Omental fat pad (tissue), 4 donors: Measurements from ENCODE around the gene USP2. TPM values are rescaled to one million over a fixed set of nuclear protein-coding genes. Genes with fewer than 3 reads are reported as not detected.
A peak's percentile ranks its signal among the peaks of the same experiment; 100 is the strongest.

Source experiments
- ATAC-seq: fragments of 150-250 bp; one replicate; pipeline ENCODE4 v1.9.1; 2016; ENCODE audit warnings: mild to moderate bottlenecking, moderate library complexity; ENCODE audit not compliant: low FRiP score
- DNase-seq: peaks from one replicate; pipeline ENCODE4 v3.0.0-alpha.2; 2019; ENCODE audit warnings: low spot score
- CTCF ChIP-seq, 3 donors: fragments of 450-650 bp; IDR thresholded peaks; one replicate each; pipeline ENCODE4 v1.5.1; 2016 to 2017; ENCODE audit warnings: antibody characterized with exemption in 3 of 3, mild to moderate bottlenecking in 3 of 3, moderate library complexity in 2 of 3
- total RNA-seq, 4 donors: library from RNA; depleted of rRNA; stranded (reverse); fragments of >200 nt; gene quantifications; one replicate each; pipeline ENCODE4 v1.1.0, GENCODE V29; 2016

The USP2 gene
- total RNA-seq, 4 donors from 2014 or later = 0.63 to 18.7 (median 9.2) TPM

GRCh38 chr11:119356349-119357031 is 25.0 kb downstream of the USP2 start:
- peak in 2 of 3 donors; percentile 5 to 88 for TF ChIP-seq CTCF (IDR thresholded peaks at IDR 0.05)
- peak; percentile 72 for ATAC-seq

GRCh38 chr11:119355091-119355843 is 26.2 kb downstream of the USP2 start:
- no peak for ATAC-seq
- no peak for DNase-seq
- TF ChIP-seq CTCF (IDR thresholded peaks at IDR 0.05) = no peak

More at GRCh38 chr11:119356349-119357031, 25.0 kb downstream of the USP2 start:
- peak; percentile 66 for DNase-seq

GRCh38 chr11:119352857-119353260 is 28.6 kb downstream of the USP2 start:
- ATAC-seq (no peak), DNase-seq (no peak)
- no peak for TF ChIP-seq CTCF (IDR thresholded peaks at IDR 0.05)

GRCh38 chr11:119351232-119351631 is 30.3 kb downstream of the USP2 start:
- no peak for TF ChIP-seq CTCF (IDR thresholded peaks at IDR 0.05)
- ATAC-seq = no peak
- no peak for DNase-seq

GRCh38 chr11:119350302-119350701 is 31.2 kb downstream of the USP2 start:
- TF ChIP-seq CTCF (IDR thresholded peaks at IDR 0.05) = no peak
- DNase-seq (no peak), ATAC-seq (no peak)

GRCh38 chr11:119347940-119348605 is 33.4 kb downstream of the USP2 start:
- no peak for TF ChIP-seq CTCF (IDR thresholded peaks at IDR 0.05)
- DNase-seq = no peak
- no peak for ATAC-seq
